Left lobe of liver (tissue), 2 donors: ENCODE data around the gene WDFY3. TPM values are rescaled to one million over a fixed set of nuclear protein-coding genes. Genes with fewer than 3 reads are reported as not detected.
A peak's percentile ranks its signal among the peaks of the same experiment; 100 is the strongest.
"Not testable (repeated sequence)": the region's sequence is repeated elsewhere in the genome, so short reads cannot be mapped to it uniquely, and the experiment has no call there.

ENCODE experiments used
- ATAC-seq: fragments of 200-7000 bp; cut with Tn5 transposase; one replicate; pipeline ENCODE4 v1.9.1; 2020; ENCODE audit warnings: mild to moderate bottlenecking, moderate library complexity
- DNase-seq: peaks from one replicate; pipeline ENCODE4 v3.0.0-alpha.2; 2020; ENCODE audit warnings: low spot score
- total RNA-seq: library from RNA; stranded (reverse); gene quantifications from one replicate; pipeline ENCODE4 v1.2.1, GENCODE V29; 2021
- donor health status: DM: no; HTN: no; CAD: no; lungs with moderate emphysema.
- donor health status: DM: no; HTN: yes; CAD: no.

WDFY3 gene
- total RNA-seq, 1 donor from 2014 or later, result 27.0 TPM

DNA sequence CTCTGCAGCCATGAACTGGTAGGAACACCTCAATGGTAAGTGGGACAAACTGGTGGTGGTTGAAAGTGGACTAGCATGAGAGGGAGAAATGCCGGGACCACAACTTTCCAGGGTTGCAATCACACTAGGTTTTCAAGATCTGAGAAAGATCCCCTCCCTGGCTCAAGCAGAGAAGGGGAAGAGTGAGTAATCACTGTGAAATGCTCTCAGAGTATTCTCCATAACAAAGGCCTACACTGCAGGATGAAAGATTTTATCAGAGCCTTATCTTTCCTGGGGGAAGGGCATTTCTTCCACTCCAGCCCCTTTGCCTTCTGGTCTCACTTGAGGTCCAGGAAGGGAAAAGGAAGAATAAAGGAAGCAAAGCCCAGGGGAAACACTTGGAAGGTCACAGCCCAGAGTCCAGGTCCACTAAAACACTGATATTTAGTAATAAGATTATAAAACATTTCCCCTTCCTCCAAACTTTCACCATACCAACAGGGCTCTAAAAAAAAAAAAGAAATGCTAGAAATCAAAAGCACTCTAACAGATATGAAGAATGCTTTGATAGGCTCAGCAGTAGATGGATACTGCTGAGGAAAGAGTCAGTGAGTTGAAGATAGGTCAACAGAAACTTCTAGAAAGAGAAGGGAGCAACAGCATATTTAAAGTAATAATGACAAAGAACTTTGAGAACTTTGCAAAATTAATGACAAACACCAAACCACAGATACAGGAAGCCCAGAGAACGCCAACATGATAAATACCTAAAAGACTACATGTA lies 95.9 kb downstream of the WDFY3 start:
- DNase-seq (no peak), ATAC-seq (no peak)

DNA sequence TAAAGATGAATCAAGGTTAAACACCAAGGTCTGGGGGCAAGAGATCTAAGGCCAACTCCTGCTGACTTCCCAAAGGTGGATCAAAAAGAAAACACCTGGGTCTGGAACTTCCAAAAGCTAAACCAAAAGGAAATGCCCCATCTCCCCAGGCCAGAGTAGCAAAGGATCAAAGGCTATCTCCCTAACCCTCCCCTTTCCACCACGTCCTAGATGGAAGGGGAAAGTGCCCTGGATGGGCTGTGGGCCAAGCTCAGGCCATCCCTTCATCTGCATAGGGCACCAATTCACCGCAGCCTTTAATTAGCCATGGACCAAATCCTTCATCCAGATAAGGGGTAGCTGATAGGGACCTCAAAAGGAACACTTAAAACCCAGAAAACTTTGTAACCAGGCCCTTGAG lies 100.2 kb downstream of the WDFY3 start:
- DNase-seq, result no peak
- no peak for ATAC-seq

DNA sequence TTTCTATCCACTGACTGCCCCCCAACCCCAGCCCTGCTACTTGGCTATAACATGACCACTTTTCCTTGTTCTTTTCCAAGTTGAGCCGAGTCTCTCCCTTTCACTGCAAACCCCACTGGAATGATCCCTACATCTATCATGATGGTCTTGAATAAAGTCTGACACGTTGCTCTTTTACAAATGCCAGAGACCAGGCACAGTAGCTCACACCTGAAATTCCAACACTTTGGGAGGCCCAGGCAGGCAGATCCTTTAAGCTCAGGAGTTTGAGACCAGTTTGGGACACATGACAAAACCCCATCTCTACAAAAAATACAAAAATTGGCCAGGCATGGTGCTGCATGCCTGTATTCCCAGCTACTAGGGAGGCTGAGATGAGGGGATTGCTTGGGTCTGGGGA lies 100.9 kb downstream of the WDFY3 start:
- no peak for ATAC-seq
- no peak for DNase-seq

DNA sequence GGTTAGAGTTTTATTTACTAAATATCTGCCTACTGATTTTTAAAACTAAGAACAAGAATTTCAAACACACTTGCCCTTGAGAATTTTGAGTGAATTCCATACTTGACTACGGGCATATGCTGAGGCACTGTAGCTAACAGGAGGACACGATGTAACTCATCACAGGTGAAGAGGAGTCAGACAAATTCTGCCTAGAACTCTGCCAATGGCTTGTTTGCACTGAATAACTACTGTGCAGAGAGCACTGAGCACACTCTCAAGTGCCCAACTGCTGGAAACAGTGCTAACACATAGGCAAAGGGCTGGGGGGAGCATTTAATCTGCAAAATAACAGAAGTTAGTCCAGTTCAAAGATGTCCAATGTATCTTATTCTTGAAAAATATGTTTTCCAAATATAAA lies 104.4 kb downstream of the WDFY3 start:
- no peak for ATAC-seq
- no peak for DNase-seq

DNA sequence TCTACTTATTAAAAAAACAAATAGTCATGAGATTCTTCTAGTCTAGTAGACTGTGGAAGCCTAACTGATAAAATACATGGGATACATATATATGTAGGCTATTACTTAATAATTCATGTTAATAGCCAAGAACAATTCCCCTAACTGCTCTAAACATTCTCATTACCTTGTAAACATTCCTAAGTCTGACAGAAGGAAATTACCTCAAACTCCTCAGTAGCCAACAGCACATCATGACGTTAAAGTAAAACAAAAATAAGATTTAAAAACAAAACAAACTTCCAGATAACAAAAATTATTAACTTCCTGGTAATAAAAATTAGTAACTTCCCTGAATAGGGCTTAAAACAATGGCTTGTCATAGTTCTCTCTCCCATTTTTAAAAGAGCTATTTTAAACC lies 109.2 kb downstream of the WDFY3 start:
- DNase-seq (no peak), ATAC-seq (no peak)

DNA sequence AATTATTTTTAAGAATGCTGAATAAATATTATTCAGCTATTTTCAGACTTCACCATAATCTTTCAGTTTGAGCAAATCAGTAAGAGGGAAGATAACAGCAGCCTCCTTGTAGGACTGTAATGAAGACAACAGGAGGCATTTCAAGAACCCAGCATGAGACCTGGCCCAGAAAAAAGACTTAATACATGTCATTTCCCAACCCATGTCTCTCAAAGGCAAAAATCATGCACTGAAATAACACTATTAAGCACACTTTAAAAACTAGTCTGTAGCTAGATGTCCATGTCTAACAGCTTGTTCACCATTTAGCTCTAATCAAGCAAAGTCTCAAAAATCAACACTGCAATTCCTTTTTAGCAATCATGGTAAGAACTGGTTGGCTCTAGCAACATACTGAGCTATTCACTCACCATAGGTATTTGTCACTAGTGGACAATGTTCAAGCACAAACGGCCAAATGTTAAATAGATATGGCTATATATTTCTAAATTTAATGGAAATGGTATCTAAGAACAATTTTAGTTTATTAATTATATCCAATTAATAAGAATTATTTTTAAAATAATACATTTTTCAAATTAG lies 109.9 kb downstream of the WDFY3 start:
- DNase-seq, result no peak
- ATAC-seq, result no peak

DNA sequence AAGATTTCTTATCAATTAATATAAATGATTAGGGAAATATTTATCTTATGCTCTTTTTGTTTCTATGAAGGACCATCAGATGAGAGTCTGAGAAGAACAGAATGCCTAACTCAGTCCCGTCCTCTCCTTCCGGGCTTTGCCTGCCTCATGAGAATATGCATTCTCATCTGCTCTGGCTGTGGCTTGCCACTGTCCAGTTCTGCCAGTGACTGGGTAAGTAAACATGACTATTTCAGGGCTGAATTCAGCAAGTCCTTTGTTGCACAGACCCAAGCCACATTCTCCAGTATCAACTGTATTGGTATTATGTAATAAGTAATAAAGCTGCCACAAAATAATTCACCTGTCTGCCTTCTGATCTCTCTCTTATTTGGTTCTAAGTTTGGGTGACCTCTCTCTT lies 110.7 kb downstream of the WDFY3 start:
- ATAC-seq (peak; percentile 86), DNase-seq (no peak)

DNA sequence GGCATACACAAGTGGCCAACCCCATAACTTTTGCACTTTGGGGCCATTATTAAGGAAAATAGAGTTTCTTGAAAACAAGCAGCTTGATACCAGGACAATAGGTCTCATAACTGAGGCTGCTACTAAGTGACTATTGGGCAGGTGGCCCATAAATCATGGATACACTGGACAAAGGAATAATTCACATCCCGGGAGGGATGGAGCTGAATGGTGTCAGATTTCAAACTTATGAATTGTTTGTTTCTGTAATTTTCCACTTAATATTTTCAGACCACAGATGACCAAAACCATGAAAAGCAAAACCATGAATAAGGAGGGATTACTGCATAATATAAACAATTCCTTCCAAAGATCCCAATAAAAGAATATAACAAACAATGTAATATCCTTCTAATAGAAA lies 114.4 kb downstream of the WDFY3 start:
- DNase-seq, result no peak

DNA sequence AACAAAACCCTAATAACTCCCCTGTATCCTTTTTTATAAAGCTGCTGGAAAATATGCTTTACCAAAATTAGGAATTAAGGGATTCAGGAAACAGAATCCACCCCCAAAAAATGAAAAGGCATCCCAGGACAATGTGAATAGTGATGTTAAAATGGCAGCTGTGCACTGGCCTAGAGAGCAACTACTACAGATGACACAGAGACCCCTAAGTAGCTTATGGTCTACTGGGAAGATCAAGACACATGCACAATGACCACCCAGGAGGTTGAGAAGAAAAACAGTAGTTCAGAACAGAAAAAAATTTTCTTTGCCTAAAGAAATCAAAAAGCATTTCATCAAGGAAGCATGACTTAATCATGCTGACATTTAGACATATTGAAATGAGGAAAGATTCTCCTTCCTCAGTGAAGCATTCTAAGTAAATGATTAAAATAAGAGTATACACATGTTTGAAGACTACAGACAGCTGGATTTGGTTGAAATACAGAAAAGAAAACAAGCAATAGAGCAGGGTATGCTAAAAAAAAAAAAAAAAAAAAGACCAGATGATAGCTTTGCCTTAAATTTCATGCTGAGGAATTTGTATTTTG lies 117.3 kb downstream of the WDFY3 start:
- no peak for DNase-seq
- no peak for ATAC-seq

More for the DNA sequence above, 114.4 kb downstream of the WDFY3 start:
- no peak for ATAC-seq

DNA sequence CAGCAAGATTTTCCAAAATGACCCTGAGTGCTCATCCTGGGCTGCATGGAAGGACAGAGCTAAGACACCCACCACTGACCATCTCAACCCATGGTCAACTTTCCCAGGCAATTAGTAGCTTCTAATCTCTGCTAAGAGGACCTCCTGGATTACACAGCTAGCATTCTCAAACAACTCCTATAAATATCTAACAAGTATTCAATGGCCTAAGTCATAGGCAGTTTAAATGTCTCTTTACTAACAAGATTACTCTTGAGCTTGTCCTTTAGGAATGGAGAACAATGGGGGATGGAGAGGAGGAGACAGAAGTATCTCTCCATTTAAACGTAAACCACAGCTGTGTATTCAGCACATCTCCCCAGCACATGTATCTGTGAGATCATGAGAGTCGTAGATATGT lies 118.1 kb downstream of the WDFY3 start:
- no peak for ATAC-seq
- no peak for DNase-seq

DNA sequence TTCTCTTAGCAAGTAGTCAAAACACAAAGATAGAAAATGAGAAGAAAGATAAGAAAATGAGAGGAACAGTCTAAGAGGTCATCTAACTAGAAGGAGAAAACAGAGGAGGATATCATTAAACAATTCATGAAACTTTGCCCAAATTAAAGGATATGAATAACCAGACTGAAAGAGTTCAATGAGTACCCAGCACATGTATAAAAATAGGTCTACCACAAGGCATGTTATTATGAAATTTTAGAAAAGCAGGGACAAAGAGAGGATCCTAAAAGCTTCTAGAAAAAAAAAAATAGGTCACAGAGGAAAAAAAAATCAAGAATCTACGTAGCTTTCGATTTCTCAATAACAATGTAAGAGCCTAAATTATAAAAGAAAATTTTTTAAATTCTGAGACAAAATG lies 118.5 kb downstream of the WDFY3 start:
- no peak for DNase-seq
- ATAC-seq, result no peak

DNA sequence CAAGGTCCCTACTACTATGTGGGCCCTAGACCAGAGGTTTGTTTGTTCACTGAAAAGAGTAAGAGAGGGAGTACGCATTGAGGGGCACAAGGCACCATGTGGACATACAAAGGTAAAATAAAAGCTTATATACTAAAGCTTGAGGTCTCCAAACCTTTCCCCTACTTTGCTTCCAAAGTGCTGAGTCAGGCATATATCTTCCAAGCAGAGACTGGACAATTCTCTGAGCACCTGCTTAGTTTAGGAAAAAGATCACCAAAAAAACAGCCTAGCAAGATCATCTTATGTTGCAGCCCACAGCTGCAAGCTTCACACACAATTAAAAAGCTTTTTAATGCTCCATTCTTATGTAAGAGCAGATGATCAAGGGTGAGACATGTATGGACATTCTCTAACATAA lies 119.5 kb downstream of the WDFY3 start:
- DNase-seq, result no peak

DNA sequence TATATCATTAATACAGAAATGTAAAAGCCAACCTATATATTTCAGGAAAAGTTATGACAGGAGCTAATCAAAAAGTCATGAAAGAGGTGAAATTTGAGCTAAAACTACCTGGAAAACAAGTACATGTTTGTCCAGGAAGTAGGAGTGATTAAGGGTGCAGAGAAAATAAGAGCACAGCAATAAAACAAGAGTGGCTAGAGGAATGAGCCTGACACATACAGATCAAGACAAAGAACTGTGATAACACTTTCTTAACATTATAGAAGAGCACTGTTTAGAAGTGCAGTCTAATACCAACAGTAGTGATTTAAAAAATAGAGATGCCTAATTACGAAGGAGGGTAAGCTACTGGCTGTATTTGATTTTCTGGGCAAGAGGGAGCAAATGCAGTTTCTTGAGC lies 125.1 kb downstream of the WDFY3 start:
- DNase-seq (no peak), ATAC-seq (no peak)

More for the DNA sequence above, 119.5 kb downstream of the WDFY3 start:
- peak; percentile 50 for ATAC-seq

DNA sequence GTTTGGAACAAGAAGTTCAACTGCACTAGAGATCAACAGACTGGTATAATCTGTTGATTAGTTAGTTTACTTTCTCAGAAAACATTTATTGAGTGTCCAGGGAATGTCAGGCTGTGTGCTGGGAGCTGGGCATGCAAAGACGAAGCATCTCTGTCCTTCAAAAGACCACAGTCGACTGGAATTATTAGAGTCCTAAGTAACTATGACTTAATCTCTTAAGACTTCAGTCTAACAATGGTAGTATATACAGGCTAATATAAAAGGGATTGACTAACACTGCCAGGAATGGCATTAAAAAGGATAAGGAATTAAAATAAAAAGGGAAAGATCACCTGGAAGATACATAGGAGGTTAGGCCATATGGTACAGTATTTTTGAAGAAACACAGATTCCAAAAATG lies 128.7 kb downstream of the WDFY3 start:
- ATAC-seq, result no peak

DNA sequence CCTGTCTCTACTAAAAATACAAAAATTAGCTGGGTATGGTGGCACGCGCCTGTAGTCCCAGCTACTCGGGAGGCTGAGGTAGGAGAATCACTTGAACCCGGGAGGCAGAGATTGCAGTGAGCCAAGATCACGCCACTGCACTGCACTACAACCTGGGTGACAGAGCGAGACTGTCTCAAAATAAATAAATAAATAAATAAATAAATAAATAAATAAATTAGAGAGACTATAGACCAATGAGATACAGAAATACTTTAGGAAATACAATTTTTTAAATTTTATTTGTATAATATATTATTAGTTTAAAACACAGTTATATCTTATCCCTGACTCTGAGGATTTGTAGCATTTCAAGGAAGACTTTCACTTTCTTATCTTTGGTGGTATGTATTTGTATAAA lies 136.9 kb downstream of the WDFY3 start:
- not testable (repeated sequence) for ATAC-seq, DNase-seq

More for the DNA sequence above, 128.7 kb downstream of the WDFY3 start:
- no peak for DNase-seq

DNA sequence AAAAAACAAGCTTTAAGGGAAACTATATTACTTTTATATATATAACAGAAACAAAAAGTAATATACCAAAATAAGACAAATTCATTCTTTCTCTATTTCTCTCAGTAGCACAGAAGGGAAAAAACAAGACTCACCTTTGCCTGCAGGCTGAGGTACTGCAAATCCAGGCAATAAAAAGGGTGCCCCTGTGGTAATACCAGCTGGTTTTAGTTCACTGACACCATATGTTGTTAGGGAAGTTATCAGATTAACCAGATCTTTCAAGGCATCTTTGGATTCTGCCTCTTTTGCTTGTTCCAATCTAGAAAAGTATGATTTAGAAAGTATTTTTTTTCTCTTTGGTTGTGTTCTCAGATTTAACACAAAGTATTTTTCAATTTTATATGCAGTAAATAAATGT lies 139.8 kb downstream of the WDFY3 start:
- ATAC-seq (no peak), DNase-seq (no peak)

DNA sequence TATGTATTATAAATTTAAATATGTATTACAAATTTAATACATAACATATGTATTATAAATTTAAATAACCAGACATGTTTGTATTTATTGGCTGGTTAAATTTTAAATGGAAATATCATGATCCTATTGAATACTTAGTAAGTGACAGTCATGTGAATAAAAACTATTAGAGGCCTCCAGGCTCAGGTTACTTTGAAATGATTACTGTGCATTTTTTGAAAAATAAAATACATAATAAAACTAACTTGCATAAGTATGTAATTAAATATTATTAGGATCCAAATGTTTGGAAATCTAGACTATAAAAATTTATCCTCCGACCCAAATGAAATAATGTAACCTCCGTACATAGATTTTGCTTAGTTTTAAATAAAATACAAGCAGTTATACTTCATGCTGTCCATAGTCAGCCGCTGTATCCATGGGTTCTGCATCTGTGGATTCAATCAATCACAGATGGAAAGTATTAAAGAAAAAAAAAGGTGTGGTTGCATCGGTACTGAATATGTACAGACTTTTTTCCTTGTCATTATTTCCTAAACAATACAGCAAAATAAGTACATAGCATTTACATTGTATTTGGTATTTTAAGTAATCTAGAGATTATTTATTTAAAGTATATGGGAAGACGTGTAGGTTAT lies 140.7 kb downstream of the WDFY3 start:
- DNase-seq, result no peak
- no peak for ATAC-seq

DNA sequence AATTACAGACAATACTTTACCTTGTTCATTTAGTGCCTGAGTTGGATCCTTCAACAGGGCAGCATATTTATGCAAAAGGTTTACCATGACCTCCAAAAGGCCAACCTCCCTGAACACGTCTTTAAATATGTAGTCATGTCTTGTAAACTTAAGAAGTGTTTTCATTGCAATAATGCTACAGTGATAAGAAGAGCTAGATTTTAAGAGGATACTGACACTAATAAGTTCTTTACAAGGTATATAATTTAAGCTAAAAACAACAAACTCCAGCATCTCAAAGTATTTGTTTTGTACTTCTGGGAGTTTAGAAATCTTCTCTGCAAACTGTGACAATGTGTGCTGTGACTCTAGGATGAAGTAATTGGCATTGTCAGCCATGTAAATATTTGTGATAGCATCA lies 145.4 kb downstream of the WDFY3 start:
- ATAC-seq, result no peak
- DNase-seq, result no peak

DNA sequence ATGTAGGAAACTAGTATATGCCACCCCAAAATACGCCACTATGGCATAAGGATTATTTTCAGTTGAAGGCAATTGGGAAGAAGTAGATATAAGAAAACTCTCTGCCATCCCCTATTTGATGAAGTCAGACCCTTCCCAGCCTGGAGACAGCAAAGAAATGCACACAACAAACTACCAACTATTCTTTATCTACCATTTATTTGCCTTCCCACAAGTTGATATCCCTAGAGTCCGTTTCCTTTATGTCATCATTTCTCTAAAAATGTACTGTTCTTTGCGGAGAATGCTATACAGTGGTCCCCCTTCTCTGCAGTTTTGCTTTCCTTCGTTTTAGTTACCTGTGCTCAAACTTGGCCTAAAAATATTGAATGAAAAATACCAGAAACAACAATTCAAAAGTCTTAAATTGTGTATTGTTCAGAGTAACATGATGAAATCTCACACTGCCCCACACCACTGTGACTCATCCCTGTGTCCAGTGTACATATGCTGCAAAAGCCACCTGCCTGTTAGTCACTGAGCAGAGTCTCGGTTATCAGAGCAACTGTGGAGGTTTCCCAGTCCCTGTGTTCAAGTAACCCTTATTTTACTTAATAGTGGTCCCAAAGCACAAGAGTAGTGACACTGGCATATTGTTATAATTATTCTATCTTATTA lies 152.3 kb downstream of the WDFY3 start:
- no peak for DNase-seq
- ATAC-seq, result no peak

DNA sequence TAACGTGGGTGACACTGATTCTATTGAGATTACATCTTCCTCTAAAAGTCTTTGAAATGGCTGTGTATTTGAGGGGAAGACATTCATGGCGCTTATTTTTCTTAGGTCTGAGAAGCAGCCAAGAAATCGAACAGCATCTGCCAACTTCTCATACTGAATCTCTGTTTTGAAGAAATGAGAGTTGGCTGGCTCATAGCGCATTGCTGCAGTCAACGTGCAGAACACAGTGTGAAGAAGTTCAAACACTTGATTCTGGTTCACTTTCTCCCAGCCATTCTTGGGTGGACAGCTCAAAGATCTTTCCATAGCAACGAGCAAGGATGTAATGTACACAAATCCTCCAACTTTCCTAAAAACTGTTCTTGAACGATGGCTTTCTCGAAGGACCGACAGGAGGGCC lies 156.5 kb downstream of the WDFY3 start:
- ATAC-seq, result no peak
- no peak for DNase-seq

DNA sequence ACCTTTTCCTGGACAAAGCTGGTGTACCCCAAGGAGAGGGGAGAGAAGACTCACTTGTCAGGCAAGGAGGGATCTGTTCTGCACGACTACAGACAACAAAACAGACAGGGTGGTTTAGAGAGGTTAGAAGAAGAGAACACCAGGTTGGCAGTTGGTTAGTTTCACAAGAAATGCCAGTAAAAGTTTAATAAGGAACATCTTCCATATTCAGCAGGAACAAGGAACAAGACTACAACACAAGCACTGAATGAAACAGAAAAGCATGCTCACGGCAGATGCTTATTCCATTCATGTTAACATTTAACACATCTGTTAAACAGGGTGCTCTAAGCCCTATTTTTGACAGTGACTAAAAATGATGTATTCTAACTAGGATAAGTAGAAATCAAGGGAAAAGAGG lies 158.2 kb downstream of the WDFY3 start:
- DNase-seq (no peak), ATAC-seq (no peak)
